HG02759 (cell line): ENCODE data around the gene UCP1.
"Not testable (repeated sequence)": the region's sequence is repeated elsewhere in the genome, so short reads cannot be mapped to it uniquely, and the experiment has no call there.

ENCODE experiments used
- ATAC-seq: cut with Tn5 transposase; IDR thresholded peaks from one replicate; pipeline ENCODE4 v1.9.1; 2021; ENCODE audit warnings: mild to moderate bottlenecking, moderate library complexity; ENCODE audit not compliant: unreplicated experiment

Gene UCP1

GRCh38 chr4:140556372-140557085 is 12.2 kb downstream of the UCP1 start:
- peak; percentile 99 for ATAC-seq

GRCh38 chr4:140533951-140534480 is 34.7 kb downstream of the UCP1 start:
- ATAC-seq, result no peak

GRCh38 chr4:140529434-140529833 is 39.3 kb downstream of the UCP1 start:
- no peak for ATAC-seq

GRCh38 chr4:140523857-140524742 is 44.7 kb downstream of the UCP1 start, which contains the start of gene ELMOD2:
Gene ELMOD2, plus strand, starts transcription at chr4:140524168. Its CDS starts 1,261 bp downstream, at chr4:140525429.
- ATAC-seq, result peak; percentile 100

GRCh38 chr4:140523370-140523856 is 45.3 kb downstream of the UCP1 start:
- peak; percentile 8 for ATAC-seq

- no peak for ATAC-seq
Observed at GRCh38 chr4:140515423-140515822, 53.3 kb downstream of the UCP1 start.

GRCh38 chr4:140513765-140514164 is 55.0 kb downstream of the UCP1 start:
- ATAC-seq, result not testable (repeated sequence)
